NCI-H748 treated with DMSO at 0.1 percent for 48 hours (cell line): Measurements from ENCODE around the gene KIAA1671.

Experiments used
- DNase-seq: peaks from one replicate; lab custom pipeline; 2025; lab: John Stamatoyannopoulos, UW

KIAA1671 gene

GRCh38 chr22:24952837-24953383, 394 bp downstream of the KIAA1671 start:
- no peak for DNase-seq

GRCh38 chr22:24953384-24954113, 1.0 kb downstream of the KIAA1671 start:
- DNase-seq: no peak

GRCh38 chr22:24954114-24954463, 1.6 kb downstream of the KIAA1671 start:
- DNase-seq: no peak

- DNase-seq: no peak
Measured at GRCh38 chr22:24954856-24955255, 2.3 kb downstream of the KIAA1671 start.

- DNase-seq: no peak
Measured at GRCh38 chr22:24957043-24957442, 4.5 kb downstream of the KIAA1671 start.

GRCh38 chr22:24961217-24961844, 8.8 kb downstream of the KIAA1671 start:
- DNase-seq: no peak

GRCh38 chr22:24962094-24962493, 9.6 kb downstream of the KIAA1671 start:
- DNase-seq: no peak

- DNase-seq: no peak
Measured at GRCh38 chr22:24962835-24963234, 10.3 kb downstream of the KIAA1671 start.

- no peak for DNase-seq
Measured at GRCh38 chr22:24964441-24964840, 11.9 kb downstream of the KIAA1671 start.

GRCh38 chr22:24965822-24966626, 13.5 kb downstream of the KIAA1671 start:
- no peak for DNase-seq

GRCh38 chr22:24968066-24968561, 15.6 kb downstream of the KIAA1671 start:
- DNase-seq: no peak

GRCh38 chr22:24969560-24970301, 17.2 kb downstream of the KIAA1671 start:
- no peak for DNase-seq

- no peak for DNase-seq
Measured at GRCh38 chr22:24972369-24972768, 19.9 kb downstream of the KIAA1671 start.

GRCh38 chr22:24973872-24974271, 21.4 kb downstream of the KIAA1671 start:
- DNase-seq: no peak

- no peak for DNase-seq
Measured at GRCh38 chr22:24975125-24975640, 22.7 kb downstream of the KIAA1671 start.

- no peak for DNase-seq
Measured at GRCh38 chr22:24975813-24976341, 23.4 kb downstream of the KIAA1671 start.

GRCh38 chr22:24976442-24977218, 24.1 kb downstream of the KIAA1671 start:
- DNase-seq: no peak

GRCh38 chr22:24977370-24978221, 25.1 kb downstream of the KIAA1671 start:
- no peak for DNase-seq

GRCh38 chr22:24978308-24978707, 25.8 kb downstream of the KIAA1671 start:
- no peak for DNase-seq

- no peak for DNase-seq
Measured at GRCh38 chr22:24981066-24981465, 28.6 kb downstream of the KIAA1671 start.
